ENCODE measurements around the gene KRTDAP.

Gene KRTDAP

GRCh38 chr19:35461060-35461459, 29.2 kb downstream of the KRTDAP start:
- no peak for TF ChIP-seq CTCF (IDR thresholded peaks at IDR 0.05; ENCODE audit: insufficient read depth, low read depth, low read length, missing control alignments)
- H3K4me3 ChIP-seq (ENCODE audit: low read depth, low read length), result no peak overlapping the region
- no peak for DNase-seq (ENCODE audit: low read depth)

- H3K4me3 ChIP-seq (ENCODE audit: low read depth, low read length), result no peak overlapping the region
- no peak for TF ChIP-seq CTCF (IDR thresholded peaks at IDR 0.05; ENCODE audit: insufficient read depth, low read depth, low read length, missing control alignments)
- peak; percentile 27 for DNase-seq (ENCODE audit: low read depth)
Measured at GRCh38 chr19:35460608-35461007, 29.7 kb downstream of the KRTDAP start.

- DNase-seq (ENCODE audit: low read depth), result no peak
- no peak for TF ChIP-seq CTCF (IDR thresholded peaks at IDR 0.05; ENCODE audit: insufficient read depth, low read depth, low read length, missing control alignments)
- no peak overlapping the region for H3K4me3 ChIP-seq (ENCODE audit: low read depth, low read length)
Measured at GRCh38 chr19:35459414-35460082, 30.7 kb downstream of the KRTDAP start.

- DNase-seq (ENCODE audit: low read depth), result peak; percentile 61
- no peak overlapping the region for H3K4me3 ChIP-seq (ENCODE audit: low read depth, low read length)
- no peak for TF ChIP-seq CTCF (IDR thresholded peaks at IDR 0.05; ENCODE audit: insufficient read depth, low read depth, low read length, missing control alignments)
Measured at GRCh38 chr19:35458731-35459391, 31.4 kb downstream of the KRTDAP start.

- no peak overlapping the region for H3K4me3 ChIP-seq (ENCODE audit: low read depth, low read length)
- no peak for DNase-seq (ENCODE audit: low read depth)
Measured at GRCh38 chr19:35458192-35458591, 32.1 kb downstream of the KRTDAP start.

GRCh38 chr19:35457173-35457572, 33.1 kb downstream of the KRTDAP start:
- no peak overlapping the region for H3K4me3 ChIP-seq (ENCODE audit: low read depth, low read length)
- TF ChIP-seq CTCF (IDR thresholded peaks at IDR 0.05; ENCODE audit: insufficient read depth, low read depth, low read length, missing control alignments), result no peak
- peak; percentile 75 for DNase-seq (ENCODE audit: low read depth)

More at GRCh38 chr19:35458192-35458591, 32.1 kb downstream of the KRTDAP start:
- no peak for TF ChIP-seq CTCF (IDR thresholded peaks at IDR 0.05; ENCODE audit: insufficient read depth, low read depth, low read length, missing control alignments)
